Stimulated activated CD4-positive, alpha-beta T cell treated with anti-CD3 and anti-CD28 coated beads, TNF-alpha, amount 100 ng/mL, for 48 hours (primary cell): ENCODE data around the gene TAAR2.
"Not testable (repeated sequence)": the region's sequence is repeated elsewhere in the genome, so short reads cannot be mapped to it uniquely, and the experiment has no call there.

Source experiments
- DNase-seq, 3 donors: peaks; one replicate each; pipeline ENCODE4 v3.0.0-alpha.2; 2020; ENCODE audit warnings: low read depth in 3 of 3

The TAAR2 gene

DNA sequence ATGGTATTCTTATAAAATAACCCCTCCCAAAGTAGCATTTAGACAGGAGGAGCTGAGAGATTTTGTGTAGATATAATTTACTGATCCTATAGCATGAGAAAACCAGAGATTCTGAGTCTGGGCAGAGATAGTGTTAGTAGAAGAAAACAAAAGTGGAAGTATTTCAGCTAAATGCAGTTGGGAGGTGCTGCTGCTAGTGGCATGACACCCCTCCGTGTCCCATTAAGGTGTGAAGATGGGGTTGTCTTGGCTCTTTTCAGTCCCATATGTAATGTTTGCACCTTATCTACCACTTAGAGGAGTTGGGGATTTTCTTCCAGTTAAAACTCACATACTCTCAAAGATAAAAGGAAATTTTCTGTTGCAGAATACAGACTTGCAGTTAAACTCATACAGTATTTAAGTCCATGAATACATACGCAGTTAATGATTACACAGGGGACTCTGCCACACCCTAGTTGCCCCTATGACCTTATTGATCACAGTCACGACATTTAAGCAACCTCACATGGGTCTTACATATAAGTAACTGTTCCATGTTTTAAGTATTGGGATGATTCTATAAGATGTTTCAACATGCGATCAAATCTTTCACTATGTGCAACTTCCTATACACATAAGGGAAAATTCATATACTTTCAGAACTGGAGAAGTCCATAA lies 11.5 kb downstream of the TAAR2 start:
- DNase-seq, result no peak

DNA sequence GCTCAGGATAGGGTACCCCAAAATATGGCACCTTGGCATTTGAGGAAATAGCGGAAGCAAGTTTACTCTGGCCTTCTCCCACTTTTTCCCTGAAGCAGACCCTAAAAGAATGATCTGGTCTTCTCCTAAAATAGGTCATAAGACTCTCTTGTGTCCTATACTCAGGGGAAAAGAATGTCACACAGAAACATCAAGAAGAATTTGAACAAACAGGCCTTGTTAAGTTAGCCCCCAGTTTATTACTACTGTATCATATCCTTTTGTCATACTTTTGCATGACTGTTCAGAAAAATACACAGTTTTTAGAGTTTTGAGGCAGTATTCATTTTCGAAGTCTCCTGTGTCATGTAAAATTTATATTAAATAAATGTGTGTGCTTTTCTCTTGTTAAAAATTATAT lies 12.5 kb downstream of the TAAR2 start:
- no peak for DNase-seq

DNA sequence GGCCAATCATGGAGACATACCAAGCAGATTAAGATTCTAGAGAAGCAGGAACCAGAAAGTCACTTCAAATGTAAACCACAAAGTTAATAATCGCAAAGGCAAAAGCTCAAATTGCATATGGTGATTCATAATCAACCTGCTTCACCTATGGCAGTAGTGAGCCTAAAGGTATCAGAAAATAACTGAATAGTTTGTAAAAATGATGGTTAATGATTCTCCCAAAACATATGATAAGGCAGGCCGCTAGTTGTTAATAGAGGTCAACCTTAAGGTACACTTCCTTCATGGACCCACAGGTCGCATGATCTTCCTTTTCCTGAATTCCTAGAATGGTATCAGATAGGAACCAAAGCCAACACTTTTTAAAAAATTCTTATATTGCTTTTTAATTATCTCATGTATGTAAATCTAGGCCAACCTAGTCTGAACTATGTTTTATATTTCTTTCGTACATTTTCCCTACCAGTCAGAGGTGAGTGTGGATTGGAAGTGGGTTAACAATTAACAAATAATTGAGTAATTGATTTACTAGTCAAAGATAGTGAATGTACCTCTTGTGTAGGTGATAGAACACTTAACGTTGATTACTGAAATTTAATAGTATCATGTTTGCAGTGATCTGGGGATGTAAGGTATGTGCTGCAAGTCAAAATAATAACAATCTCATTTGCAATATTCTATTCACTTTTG lies 16.4 kb downstream of the TAAR2 start:
- DNase-seq, result no peak

DNA sequence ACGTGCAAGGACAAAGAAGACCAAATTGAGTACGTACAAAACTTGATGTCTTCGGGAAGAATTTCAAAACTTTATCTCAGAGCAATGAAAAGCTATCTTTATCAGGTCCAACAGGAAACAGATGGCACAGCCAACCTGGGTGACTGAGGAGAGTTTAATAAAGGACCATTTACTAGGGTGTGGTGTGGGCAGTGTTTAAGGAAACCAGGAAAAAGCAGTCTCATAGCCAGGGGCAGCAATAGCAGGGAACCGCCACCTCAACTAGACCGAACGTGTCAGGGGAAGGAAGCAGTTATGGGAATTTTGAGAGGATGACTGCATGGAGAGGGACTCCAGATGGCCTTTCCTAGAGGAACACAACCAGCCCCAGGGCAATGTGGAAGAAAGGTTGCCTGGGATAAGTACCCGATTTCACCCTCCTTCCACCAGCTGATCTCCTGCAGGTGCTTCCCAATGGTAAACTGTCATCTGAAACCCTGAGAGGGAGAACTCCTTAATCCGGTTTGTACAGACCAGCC lies 19.4 kb downstream of the TAAR2 start:
- DNase-seq, result no peak

DNA sequence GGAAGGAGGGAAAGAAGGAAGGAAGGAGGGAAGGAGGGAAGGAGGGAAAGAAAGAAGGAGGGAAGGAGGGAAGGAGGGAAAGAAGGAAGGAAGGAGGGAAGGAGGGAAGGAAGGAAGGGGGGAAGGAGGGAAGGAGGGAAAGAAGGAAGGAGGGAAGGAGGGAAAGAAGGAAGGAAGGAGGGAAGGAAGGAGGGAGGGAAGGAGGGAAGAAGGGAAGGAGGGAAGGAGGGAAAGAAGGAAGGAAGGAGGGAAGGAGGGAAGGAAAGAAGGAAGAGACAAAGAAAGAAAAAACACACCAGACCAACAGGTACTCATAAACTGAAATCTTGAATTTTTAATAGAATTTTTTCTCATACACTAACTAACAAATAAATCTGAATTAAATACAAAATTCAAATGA lies 23.2 kb downstream of the TAAR2 start:
- DNase-seq, result not testable (repeated sequence)

DNA sequence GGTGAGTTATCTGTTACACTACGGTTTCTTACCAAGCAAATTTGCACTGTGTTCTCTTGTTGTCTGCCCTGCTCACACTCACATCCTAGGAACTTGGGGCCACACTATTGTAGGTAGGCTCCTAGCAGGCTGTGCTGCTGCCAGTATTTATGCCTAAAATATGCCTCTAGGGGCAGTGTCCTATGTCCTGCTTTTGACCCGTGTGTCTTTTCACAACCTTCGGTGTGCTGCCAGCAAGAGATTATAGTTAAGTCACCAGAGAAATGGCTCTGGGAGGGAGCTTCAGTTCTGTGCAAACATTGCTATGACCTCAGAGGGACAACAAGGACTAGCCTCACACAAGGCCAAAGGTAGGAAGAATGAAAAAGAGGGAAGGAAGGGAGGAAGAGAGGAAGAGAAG lies 25.6 kb downstream of the TAAR2 start:
- DNase-seq, result no peak

DNA sequence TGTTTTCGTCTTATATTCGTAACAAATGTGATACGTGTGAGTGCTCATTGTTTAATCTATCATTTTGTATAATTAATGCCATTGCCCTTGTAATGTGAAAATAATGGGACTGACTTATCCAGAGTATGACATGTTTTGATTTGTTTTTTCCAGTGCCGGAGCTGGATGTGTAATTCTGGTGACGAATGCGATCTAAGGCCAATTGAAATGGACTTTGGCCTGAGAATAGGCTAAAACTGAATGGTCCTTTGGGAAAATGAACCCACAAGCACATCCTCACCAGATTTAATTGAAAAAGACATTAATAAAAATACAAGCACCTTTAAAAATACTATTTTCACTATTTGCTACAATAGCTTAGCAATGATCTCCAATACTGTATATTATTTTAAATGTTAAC lies 27.9 kb downstream of the TAAR2 start:
- DNase-seq, result no peak

DNA sequence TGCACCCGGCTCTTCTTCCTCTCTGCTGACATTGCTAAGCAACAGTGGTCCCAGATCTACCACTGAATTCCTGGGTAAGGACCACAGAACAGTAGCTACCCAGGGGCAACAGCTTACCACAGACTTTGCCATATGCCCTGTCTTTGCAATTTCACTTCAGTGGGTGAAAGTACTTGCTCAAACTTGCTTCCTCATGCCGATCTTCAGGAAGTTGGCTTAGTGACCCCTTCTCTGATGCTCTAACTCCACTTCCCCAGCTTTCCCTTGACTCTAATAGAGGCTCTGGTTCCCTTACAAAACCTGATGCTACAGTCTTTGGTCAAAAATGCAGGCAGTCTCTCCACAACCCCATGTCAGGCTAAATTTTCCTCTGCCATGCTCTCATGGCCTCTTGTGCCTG lies 31.2 kb downstream of the TAAR2 start:
- no peak for DNase-seq

DNA sequence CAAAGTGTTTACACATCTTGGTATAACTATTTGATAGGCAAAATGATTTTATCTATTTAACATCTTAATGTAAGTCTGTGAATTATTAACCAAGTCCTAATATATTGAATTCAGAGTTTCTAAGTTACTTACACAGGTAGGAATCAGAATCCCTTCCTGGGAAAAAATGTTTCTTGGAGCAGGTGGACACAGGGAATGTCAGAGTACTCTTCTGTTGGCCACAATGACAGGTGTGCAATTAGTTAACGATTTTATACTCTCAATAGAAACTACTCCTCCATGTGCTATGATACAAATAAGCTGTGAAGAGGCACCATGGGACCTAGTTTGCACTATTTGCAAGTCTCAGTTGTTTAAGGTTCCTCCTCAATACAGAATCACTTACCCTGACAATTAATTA lies 33.7 kb downstream of the TAAR2 start:
- no peak for DNase-seq

DNA sequence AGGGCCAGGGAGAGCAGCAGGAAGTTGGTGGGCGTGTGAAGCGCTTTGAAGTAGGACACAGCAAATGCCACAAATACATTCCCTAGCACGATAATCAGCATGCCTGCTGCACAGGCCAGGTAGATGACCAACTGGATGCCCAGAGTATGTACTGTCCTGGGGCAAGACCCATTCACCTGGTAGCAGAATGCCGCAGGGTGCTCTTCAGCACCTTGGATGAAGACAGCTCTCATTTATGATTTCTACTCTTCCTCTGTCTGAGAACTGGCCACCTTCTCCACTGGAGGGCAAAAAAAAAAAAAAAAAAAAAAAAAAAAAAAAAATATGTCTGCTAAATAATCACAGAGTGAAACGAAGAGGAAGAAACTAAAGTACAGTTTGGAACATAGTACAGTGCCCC lies 34.6 kb downstream of the TAAR2 start, which contains the start of gene TAAR5:
TAAR5 (minus strand) TSS at position 288 of the 400 bp plus-strand sequence; CDS start at position 233, 55 bp downstream.
- no peak for DNase-seq

DNA sequence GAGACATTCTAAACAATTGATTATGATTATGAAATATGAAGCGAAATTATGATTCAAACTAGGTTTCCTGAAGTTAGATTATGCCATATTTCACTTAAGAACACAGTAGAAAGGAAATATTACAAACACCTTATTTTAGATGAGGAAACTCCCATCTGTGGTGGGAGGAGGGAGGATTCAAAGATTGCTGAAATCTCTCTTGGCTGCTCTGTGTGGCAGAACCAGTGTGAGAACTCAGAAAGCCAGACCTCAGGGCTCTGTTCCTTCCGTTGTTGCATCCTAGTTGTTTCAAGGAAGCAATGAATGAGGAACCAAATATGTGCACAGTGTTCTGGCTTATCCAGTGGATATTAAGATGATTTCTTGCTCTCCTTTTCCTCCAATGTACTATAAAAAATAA lies 36.7 kb downstream of the TAAR2 start:
- no peak for DNase-seq

DNA sequence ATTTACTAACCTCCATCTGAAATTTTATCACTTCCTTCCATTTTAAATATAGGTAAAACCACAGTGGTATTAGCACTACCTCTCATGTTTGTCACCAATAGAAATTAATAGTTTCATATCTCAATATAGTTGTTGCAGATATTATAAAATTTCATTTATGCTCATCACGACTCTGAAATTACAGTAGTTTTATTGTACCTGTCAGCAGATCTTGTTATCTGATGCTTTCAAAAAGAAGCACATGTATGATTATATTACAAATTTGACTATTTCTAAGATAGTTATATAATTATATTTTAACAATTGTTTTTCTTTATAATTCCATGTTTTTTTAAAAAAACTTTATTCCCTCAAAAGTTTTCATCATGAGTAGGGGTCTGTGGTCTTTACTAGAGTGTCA lies 39.4 kb downstream of the TAAR2 start:
- no peak for DNase-seq

DNA sequence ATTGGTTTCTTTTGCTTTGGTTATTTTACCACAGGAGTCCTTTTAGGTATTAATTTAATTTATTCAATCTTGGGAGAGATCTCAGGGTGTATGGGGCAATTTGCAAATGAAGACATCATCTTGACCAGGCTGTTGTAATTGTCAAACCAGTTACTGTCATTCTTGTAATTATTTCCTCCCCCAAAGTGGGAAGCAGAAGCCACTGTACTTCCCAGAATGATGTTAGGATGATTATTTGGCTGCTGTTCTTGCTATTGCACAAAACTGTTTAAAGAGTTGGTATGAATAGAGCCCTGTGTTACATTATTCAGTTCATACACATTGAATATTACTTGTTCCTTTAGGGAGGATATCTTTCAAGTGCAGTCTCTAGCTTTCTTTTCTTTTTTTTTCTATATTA lies 52.3 kb downstream of the TAAR2 start:
- no peak for DNase-seq

DNA sequence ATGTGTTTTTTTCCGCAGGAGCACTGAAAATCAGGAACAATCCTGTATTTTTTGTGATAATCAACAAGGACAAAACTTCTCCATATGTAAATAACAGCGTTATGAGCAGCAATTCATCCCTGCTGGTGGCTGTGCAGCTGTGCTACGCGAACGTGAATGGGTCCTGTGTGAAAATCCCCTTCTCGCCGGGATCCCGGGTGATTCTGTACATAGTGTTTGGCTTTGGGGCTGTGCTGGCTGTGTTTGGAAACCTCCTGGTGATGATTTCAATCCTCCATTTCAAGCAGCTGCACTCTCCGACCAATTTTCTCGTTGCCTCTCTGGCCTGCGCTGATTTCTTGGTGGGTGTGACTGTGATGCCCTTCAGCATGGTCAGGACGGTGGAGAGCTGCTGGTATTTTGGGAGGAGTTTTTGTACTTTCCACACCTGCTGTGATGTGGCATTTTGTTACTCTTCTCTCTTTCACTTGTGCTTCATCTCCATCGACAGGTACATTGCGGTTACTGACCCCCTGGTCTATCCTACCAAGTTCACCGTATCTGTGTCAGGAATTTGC lies 53.8 kb downstream of the TAAR2 start, which contains the start of gene TAAR6:
TAAR6 (plus strand) TSS at position 102 of the 557 bp plus-strand sequence; CDS start at position 102, 0 bp downstream.
- no peak for DNase-seq

DNA sequence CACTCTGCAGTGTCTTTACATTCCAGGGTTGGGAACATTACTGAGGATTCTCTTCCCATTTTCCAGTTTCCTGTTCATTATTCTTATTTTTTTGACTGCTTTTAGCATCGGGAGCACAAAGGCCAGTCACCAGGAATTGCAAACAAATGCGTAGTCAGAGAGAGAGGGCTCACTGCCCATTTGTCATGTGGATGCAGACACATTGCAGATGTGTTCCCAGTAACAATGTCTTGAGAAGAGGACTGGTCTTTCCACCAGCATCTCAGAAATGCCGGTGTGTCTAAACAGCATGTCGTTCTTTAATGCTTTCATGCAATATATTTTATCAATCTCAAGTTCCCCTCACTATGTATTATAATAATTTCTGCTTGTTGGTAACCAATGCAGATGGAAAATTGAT lies 54.9 kb downstream of the TAAR2 start:
- no peak for DNase-seq

DNA sequence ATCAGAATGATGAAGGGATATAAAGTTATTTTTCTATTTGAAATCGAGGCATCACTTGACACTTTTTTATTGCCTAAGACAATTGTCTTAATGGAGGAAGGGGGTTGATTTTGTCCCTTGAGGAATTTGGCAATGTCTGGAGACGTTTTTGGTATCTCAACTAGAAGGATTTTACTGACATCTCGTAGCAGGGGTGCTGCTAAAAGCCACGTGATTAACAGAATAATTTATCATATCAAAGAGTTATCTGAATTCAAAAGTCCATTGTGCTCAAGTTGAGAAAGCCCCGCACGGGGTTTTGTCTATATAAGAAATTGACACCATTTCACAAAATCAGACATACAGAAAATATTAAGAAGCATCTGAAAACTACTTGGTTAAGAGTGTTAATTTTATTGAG lies 55.5 kb downstream of the TAAR2 start:
- no peak for DNase-seq

DNA sequence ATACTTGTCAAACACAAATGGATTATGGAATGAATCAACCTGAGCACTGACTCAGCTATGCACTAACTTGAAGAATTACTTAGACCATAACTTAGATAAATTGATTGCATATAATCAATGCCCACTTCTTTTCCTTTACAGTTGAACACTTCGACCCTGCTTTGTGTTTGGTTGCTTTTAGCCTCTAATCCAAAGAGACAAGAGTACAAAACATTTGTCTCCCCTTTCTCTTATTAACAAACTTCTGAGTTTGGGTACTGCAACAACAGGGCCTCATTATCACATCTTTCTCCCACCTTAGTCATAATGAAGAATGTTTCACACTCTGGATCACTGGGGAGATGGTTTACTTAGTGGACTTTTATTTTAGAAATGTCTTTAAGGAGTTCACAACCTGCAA lies 56.5 kb downstream of the TAAR2 start:
- DNase-seq, result no peak
